Uterus (tissue), 4 donors: Measurements from ENCODE around the gene BLOC1S2. TPM values are rescaled to one million over a fixed set of nuclear protein-coding genes. Genes with fewer than 3 reads are reported as not detected.
A peak's percentile ranks its signal among the peaks of the same experiment; 100 is the strongest.
"Not testable (repeated sequence)": the region's sequence is repeated elsewhere in the genome, so short reads cannot be mapped to it uniquely, and the experiment has no call there.

ENCODE experiments used
- DNase-seq, 2 donors: peaks; one replicate each; pipeline ENCODE4 v3.0.0-alpha.2; 2019 to 2020
- H3K27ac ChIP-seq, 2 donors: fragments of 200-600 bp; sonication (generic); 1 replicate in 1 of 2; 2 replicates in 1 of 2; pipeline ENCODE4 v1.5.1; 2016 to 2018
- H3K27me3 ChIP-seq, 2 donors: fragments of 200-600 bp; sonication (generic); one replicate each; pipeline ENCODE4 v1.5.1; 2018 to 2019; ENCODE audit warnings: control low read depth in 1 of 2
- H3K36me3 ChIP-seq, 2 donors: fragments of 200-600 bp; sonication (generic); one replicate each; pipeline ENCODE4 v1.5.1; 2019; ENCODE audit warnings: control low read depth in 1 of 2
- H3K4me1 ChIP-seq, 2 donors: fragments of 200-600 bp; sonication (generic); one replicate each; pipeline ENCODE4 v1.5.1; 2018 to 2019; ENCODE audit warnings: control low read depth in 1 of 2
- H3K4me3 ChIP-seq, 2 donors: fragments of 200-600 bp; sonication (generic); 1 replicate in 1 of 2; 2 replicates in 1 of 2; pipeline ENCODE4 v1.5.1; 2018 to 2019; ENCODE audit warnings: mild to moderate bottlenecking in 1 of 2
- H3K9me3 ChIP-seq, 2 donors: fragments of 200-600 bp; sonication (generic); one replicate each; pipeline ENCODE4 v1.5.1; 2019; ENCODE audit warnings: control low read depth in 1 of 2
- CTCF ChIP-seq, 4 experiments: fragments of 200-600 bp in 2 of 4; fragments of 450-650 bp in 2 of 4; sonication (generic) in 2 of 4; IDR thresholded peaks; one replicate each; pipeline ENCODE4 v1.5.1; 2016 to 2019; ENCODE audit warnings: antibody characterized with exemption in 4 of 4, mild to moderate bottlenecking in 2 of 4, moderate library complexity in 1 of 4
- POLR2A ChIP-seq, 2 donors: fragments of 450-650 bp; IDR thresholded peaks; one replicate each; pipeline ENCODE4 v1.6.1; 2016; ENCODE audit warnings: antibody characterized with exemption in 2 of 2, mild to moderate bottlenecking in 1 of 2, moderate library complexity in 1 of 2
- intact Hi-C: fragments of 100-400 bp; cut with DNase I; formaldehyde crosslinking; loops from one replicate; pipeline ENCODE4 v1.15.1; 2023; ENCODE audit warnings: low total_unique reads
- total RNA-seq, 4 donors: library from RNA; depleted of rRNA in 3 of 4; stranded (reverse); fragments of >200 nt in 3 of 4; gene quantifications; one replicate each; pipeline versions ENCODE4 v1.1.0 to v1.2.4, GENCODE V29; 2014 to 2023
- donor health status: DM: yes; HTN: yes; CAD: no.

Gene BLOC1S2
- total RNA-seq, 4 donors from 2014 or later: 0.51 to 22.7 (median 13.3) TPM

DNA sequence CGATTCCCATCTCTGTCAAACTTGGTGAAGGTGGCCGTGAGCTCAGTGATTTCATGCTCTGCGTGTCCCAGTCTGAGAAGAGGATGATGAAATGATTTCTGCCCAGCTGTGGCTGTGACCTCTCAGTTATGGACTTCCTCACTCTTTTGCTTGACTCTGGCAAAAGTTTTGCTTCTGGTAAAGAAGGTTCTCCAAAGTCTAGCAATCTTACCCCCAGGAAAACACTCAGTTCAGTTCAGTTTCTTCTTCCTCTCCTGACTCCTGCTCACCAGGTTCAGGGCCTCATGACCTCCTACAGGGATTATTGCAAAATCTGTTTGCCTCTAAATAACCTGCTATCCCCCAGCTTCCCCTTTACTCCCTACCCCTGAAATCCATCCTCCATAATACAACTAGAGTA is 4.9 kb upstream of the BLOC1S2 start:
- H3K36me3 ChIP-seq: no peaks in the 10 kb centered on the region
- H3K9me3 ChIP-seq: no peaks in the 10 kb centered on the region
- H3K27me3 ChIP-seq: no peaks in the 10 kb centered on the region
- H3K4me1 ChIP-seq: no peaks in the 10 kb centered on the region
- TF ChIP-seq CTCF (IDR thresholded peaks at IDR 0.05): no peak
- no peak overlapping the region for H3K4me3 ChIP-seq
- intact Hi-C loops: no loop called here
- DNase-seq: no peak
- H3K27ac ChIP-seq: no peak overlapping the region

DNA sequence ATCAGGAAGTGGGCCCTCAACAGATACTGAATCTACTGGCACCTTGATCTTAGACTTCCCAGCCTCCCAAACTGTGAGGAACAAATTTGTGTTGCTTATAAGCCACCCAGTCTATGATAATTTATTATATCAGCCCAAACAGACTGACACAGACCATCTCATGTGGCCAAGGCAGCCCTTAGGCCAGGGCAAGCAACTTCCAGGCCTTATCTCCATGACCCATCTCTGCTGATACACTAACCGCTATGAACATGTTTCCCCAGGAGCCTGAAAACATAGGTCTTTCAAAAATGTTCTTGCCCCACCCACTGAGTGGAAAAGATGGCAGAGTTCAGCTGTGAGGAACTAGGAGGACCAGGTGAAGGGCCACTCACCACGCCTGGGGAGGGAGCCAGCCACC is 3.2 kb upstream of the BLOC1S2 start:
- H3K27me3 ChIP-seq: no peaks in the 10 kb centered on the region
- no peak overlapping the region for H3K4me3 ChIP-seq
- DNase-seq: no peak
- peaks cover 0 to 10% of the 10 kb centered on the region in 2 donors for H3K4me1 ChIP-seq
- TF ChIP-seq POLR2A (IDR thresholded peaks at IDR 0.05) (no peak), CTCF (IDR thresholded peaks at IDR 0.05) (no peak)
- intact Hi-C loops: no loop called here
- H3K9me3 ChIP-seq: no peaks in the 10 kb centered on the region
- no peak overlapping the region for H3K27ac ChIP-seq
- no peaks in the 10 kb centered on the region for H3K36me3 ChIP-seq

GRCh38 chr10:100288196-100288595 is 1.7 kb upstream of the BLOC1S2 start:
- DNase-seq: no peak
- H3K9me3 ChIP-seq: no peaks in the 10 kb centered on the region
- H3K27ac ChIP-seq: no peak overlapping the region
- H3K27me3 ChIP-seq: no peaks in the 10 kb centered on the region
- intact Hi-C loops: no loop called here
- H3K36me3 ChIP-seq: no peaks in the 10 kb centered on the region
- no peak for TF ChIP-seq CTCF (IDR thresholded peaks at IDR 0.05)
- TF ChIP-seq POLR2A (IDR thresholded peaks at IDR 0.05): no peak
- no peak overlapping the region for H3K4me3 ChIP-seq
- peaks cover 0 to 10% of the 10 kb centered on the region in 2 donors for H3K4me1 ChIP-seq

DNA sequence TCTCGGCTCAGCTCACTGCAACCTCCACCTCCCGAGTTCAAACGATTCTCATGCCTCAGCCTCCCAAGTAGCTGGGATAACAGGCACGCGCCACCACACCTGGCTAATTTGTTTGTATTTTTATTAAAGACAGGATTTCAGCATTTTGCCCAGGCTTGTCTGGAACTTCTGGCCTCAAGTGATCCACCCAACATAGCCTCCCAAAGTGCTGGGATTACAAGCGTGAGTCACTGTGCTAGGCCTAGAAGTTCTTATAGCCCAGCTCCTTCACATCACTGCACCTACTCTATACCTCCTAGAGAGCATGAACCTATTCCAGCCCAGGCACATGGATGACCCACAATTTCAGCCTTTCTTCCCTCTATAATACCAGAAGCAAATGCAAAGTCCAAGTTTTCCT is 1.3 kb upstream of the BLOC1S2 start:
- no peaks in the 10 kb centered on the region for H3K9me3 ChIP-seq
- H3K27ac ChIP-seq: no peak overlapping the region
- no peaks in the 10 kb centered on the region for H3K36me3 ChIP-seq
- no peak for DNase-seq
- H3K4me3 ChIP-seq: no peak overlapping the region
- TF ChIP-seq POLR2A (IDR thresholded peaks at IDR 0.05) (no peak), CTCF (IDR thresholded peaks at IDR 0.05) (no peak)
- intact Hi-C loops: no loop called here
- H3K27me3 ChIP-seq: no peaks in the 10 kb centered on the region
- H3K4me1 ChIP-seq: peaks cover 0 to 10% of the 10 kb centered on the region in 2 donors

GRCh38 chr10:100285326-100285725 is 1.2 kb downstream of the BLOC1S2 start:
- DNase-seq, H3K36me3 ChIP-seq, H3K9me3 ChIP-seq, H3K27me3 ChIP-seq, intact Hi-C loops: not testable (repeated sequence)
- Histone ChIP-seq H3K4me3 (peak overlapping the region in 1 of 2 donors; percentile 95), H3K4me1 (peaks cover 0 to 10% of the 10 kb centered on the region in 2 donors), H3K27ac (peak overlapping the region; percentile 86 to 96)

DNA sequence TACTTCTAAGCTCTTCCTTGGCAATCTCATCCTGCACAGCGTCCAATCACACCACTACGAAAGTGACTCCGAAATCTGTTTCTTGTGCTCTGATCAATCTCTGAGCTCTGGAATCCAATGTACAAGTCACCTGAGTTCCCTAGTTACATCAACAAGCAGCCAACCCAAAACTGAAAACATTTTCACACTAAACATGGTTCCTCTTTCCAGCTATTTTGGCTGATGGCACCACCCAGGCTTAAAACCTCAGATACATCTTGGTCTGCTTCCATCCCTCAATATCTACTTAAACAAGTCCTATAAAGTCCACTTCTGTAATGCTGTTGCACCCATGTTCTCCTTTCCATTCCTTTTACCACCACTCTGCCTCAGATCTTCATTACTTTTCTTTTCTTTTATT is 3.6 kb downstream of the BLOC1S2 start:
- intact Hi-C loops: no loop called here
- H3K27ac ChIP-seq: no peak overlapping the region
- H3K9me3 ChIP-seq: no peaks in the 10 kb centered on the region
- H3K4me1 ChIP-seq: peaks cover 0 to 10% of the 10 kb centered on the region in 2 donors
- DNase-seq: no peak
- H3K27me3 ChIP-seq: no peaks in the 10 kb centered on the region
- H3K4me3 ChIP-seq: no peak overlapping the region
- no peaks in the 10 kb centered on the region for H3K36me3 ChIP-seq
- TF ChIP-seq POLR2A (IDR thresholded peaks at IDR 0.05) (no peak), CTCF (IDR thresholded peaks at IDR 0.05) (no peak)

GRCh38 chr10:100276971-100277370 is 9.5 kb downstream of the BLOC1S2 start:
- intact Hi-C loops, DNase-seq, H3K36me3 ChIP-seq, H3K27me3 ChIP-seq, H3K4me1 ChIP-seq, H3K27ac ChIP-seq, H3K9me3 ChIP-seq, H3K4me3 ChIP-seq: not testable (repeated sequence)
